Right lobe of liver (tissue), 6 donors: ENCODE results near the gene TMEM171. TPM values are rescaled to one million over a fixed set of nuclear protein-coding genes. Genes with fewer than 3 reads are reported as not detected.

Source experiments
- ATAC-seq, 4 donors: fragments of 200-7000 bp; cut with Tn5 transposase; one replicate each; pipeline ENCODE4 v1.9.1; 2020; ENCODE audit warnings: mild to moderate bottlenecking in 4 of 4, moderate library complexity in 4 of 4
- DNase-seq, 3 donors: peaks; one replicate each; pipeline ENCODE4 v3.0.0-alpha.2; 2020
- H3K27ac ChIP-seq, 3 donors: fragments of 200-600 bp; one replicate each; pipeline ENCODE4 v1.8.0; 2022
- H3K27me3 ChIP-seq, 2 donors: fragments of 200-600 bp; one replicate each; pipeline ENCODE4 v1.8.0; 2022
- H3K36me3 ChIP-seq, 4 donors: fragments of 200-600 bp; sonication (generic) in 1 of 4; one replicate each; pipeline versions ENCODE4 v1.5.1 to v1.8.0; 2017 to 2022; ENCODE audit warnings: control low read depth in 1 of 4
- H3K4me1 ChIP-seq, 4 donors: fragments of 200-600 bp; sonication (generic) in 1 of 4; one replicate each; pipeline versions ENCODE4 v1.5.1 to v1.8.0; 2017 to 2022; ENCODE audit warnings: control low read depth in 1 of 4
- H3K4me3 ChIP-seq, 3 donors: fragments of 200-600 bp; one replicate each; pipeline ENCODE4 v1.8.0; 2022
- H3K9me3 ChIP-seq, 4 donors: fragments of 200-600 bp; sonication (generic) in 1 of 4; one replicate each; pipeline versions ENCODE4 v1.5.1 to v1.8.0; 2017 to 2022; ENCODE audit warnings: control low read depth in 1 of 4
- POLR2A ChIP-seq: fragments of 450-650 bp; IDR thresholded peaks from one replicate; pipeline ENCODE4 v1.6.1; 2017; ENCODE audit warnings: antibody characterized with exemption, mild to moderate bottlenecking
- WGBS: methylation state at CpG from one replicate; pipeline ENCODE4 v1.1.6; 2018; ENCODE audit warnings: low coverage, low lambda C conversion rate; ENCODE audit not compliant: insufficient coverage; ENCODE audit errors: missing lambda C conversion rate; 5-methylcytosine and 5-hydroxymethylcytosine counted together
- intact Hi-C, 2 donors: fragments of 100-400 bp; cut with DNase I; formaldehyde crosslinking; loops; one replicate each; pipeline versions ENCODE4 v1.11.2 to v1.14.1; 2022
- total RNA-seq, 6 experiments: library from RNA; depleted of rRNA in 2 of 6; stranded (reverse); fragments of >200 nt in 2 of 6; fragmentation: NEBNext Ultra II Directional in 3 of 6; extraction: Animal tissue kit (Norgen Biotek cat#: 25700) in 3 of 6; gene quantifications; one replicate each; pipeline versions ENCODE4 v1.1.0 to v1.2.4, GENCODE V29; 2016 to 2023
- TF ChIP-seq, protein P1 (sequence below), 4 donors: fragments of 200-600 bp in 3 of 4; fragments of 450-650 bp in 1 of 4; IDR thresholded peaks; one replicate each; pipeline versions ENCODE4 v1.5.1 to v1.8.0; 2016 to 2022; ENCODE audit warnings: antibody characterized with exemption in 4 of 4, mild to moderate bottlenecking in 2 of 4
- donor health status: DM: no; HTN: yes; CAD: no.
- donor health status: DM: no; HTN: no; CAD: no.
- donor health status: DM: no; HTN: no; CAD: no.
- donor health status: DM: no; HTN: yes; CAD: no.
- donor health status: DM: no; HTN: yes; CAD: no.

Gene TMEM171
- total RNA-seq, 6 experiments from 2014 or later: 0.57 to 3.2 (median 1.6) TPM

DNA sequence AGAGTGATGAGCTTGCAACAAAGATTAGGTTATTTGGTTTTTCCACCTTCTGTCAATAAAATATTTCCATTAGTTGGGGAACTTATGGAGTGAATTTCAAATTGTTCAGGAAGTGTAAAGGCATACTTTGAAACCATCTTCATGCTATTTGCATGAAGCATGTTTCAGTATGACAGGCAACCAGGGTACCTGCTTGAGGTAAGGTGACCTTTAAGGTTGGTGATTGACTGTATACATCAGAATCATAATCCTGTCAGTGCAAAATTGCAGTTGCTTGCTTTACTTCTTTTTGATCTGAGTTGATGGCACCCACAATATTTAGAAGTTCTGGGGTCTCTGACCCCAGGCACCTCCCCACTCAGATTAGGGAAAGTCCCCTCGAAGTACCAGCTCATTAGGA lies 26.0 kb upstream of the TMEM171 start:
- Histone ChIP-seq H3K36me3 (no peaks in the 10 kb centered on the region), H3K4me1 (no peaks in the 10 kb centered on the region), H3K9me3 (peaks cover 0 to 6% (median 0%) of the 10 kb centered on the region in 4 donors), H3K4me3 (no peak overlapping the region), H3K27me3 (no peaks in the 10 kb centered on the region), H3K27ac (no peak overlapping the region)
- intact Hi-C loops: no loop called here
- TF ChIP-seq, protein P1, sequence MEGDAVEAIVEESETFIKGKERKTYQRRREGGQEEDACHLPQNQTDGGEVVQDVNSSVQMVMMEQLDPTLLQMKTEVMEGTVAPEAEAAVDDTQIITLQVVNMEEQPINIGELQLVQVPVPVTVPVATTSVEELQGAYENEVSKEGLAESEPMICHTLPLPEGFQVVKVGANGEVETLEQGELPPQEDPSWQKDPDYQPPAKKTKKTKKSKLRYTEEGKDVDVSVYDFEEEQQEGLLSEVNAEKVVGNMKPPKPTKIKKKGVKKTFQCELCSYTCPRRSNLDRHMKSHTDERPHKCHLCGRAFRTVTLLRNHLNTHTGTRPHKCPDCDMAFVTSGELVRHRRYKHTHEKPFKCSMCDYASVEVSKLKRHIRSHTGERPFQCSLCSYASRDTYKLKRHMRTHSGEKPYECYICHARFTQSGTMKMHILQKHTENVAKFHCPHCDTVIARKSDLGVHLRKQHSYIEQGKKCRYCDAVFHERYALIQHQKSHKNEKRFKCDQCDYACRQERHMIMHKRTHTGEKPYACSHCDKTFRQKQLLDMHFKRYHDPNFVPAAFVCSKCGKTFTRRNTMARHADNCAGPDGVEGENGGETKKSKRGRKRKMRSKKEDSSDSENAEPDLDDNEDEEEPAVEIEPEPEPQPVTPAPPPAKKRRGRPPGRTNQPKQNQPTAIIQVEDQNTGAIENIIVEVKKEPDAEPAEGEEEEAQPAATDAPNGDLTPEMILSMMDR (IDR thresholded peaks at IDR 0.05): no peak
- TF ChIP-seq POLR2A: no peak
- 67% methylated on average over 1 of the region's 1 CpG for WGBS
- no peak for ATAC-seq
- no peak for DNase-seq

DNA sequence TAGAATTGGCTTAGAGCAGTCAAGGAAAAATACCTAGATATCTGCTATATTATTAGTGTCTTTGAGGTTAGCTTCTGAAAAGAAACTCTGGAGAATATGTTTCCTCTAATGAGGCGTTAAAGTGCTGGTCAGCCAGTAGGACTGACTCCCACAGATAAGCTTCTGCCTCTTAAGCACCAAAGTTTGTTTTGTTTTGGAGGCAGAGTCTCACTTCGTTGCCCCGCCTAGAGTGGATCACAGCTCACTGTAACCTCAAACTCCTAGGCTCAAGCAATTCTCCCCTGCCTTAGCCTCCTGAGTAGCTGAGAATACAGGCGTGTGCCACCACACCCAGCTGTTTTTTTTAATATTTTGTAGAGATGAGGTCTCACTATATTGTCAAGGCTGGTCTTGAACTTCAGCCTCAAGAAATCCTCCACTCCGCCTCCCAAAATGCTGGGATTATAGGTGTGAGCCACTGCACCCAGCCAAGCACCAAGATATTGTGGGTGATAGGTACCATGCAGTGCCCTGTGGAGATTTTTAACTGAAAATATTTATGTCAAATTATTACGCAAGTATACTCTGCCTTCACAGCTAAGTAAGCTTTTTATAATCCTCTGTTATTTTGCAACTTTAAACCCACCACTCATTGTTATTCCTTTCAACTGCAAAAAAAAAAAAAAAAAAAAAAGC lies 24.7 kb upstream of the TMEM171 start:
- Histone ChIP-seq H3K4me1 (no peaks in the 10 kb centered on the region), H3K36me3 (no peaks in the 10 kb centered on the region), H3K4me3 (no peak overlapping the region), H3K9me3 (peaks cover 0 to 6% (median 0%) of the 10 kb centered on the region in 4 donors), H3K27me3 (no peaks in the 10 kb centered on the region), H3K27ac (no peak overlapping the region)
- TF ChIP-seq POLR2A: no peak
- TF ChIP-seq, protein P1 (IDR thresholded peaks at IDR 0.05): no peak
- intact Hi-C loops: no loop called here
- 89% methylated on average over 5 of the region's 6 CpGs for WGBS
- ATAC-seq (no peak), DNase-seq (no peak)

DNA sequence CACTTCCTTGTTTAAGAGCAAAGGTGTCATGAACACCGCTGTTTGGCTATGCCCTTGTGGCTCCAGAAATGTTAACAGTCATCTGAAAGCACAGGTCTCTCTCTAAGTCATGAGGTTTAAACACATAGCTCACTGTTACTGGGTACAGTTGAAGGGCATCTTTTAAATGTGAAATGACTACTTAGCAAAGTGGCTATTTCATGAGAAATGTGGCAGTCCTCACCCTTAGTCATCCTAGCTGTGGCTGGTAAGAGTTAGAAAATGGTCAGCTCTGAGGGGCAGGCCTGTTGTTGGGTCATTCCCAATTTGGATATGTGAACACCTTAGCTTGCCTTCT lies 24.2 kb upstream of the TMEM171 start:
- no peak overlapping the region for H3K4me3 ChIP-seq
- H3K27ac ChIP-seq: no peak overlapping the region
- 73% methylated on average over 1 of the region's 1 CpG for WGBS
- intact Hi-C loops: no loop called here
- DNase-seq: no peak
- H3K27me3 ChIP-seq: no peaks in the 10 kb centered on the region
- no peaks in the 10 kb centered on the region for H3K4me1 ChIP-seq
- H3K9me3 ChIP-seq: peaks cover 0 to 6% (median 0%) of the 10 kb centered on the region in 4 donors
- no peak for ATAC-seq
- no peaks in the 10 kb centered on the region for H3K36me3 ChIP-seq
- TF ChIP-seq, protein P1 (IDR thresholded peaks at IDR 0.05): no peak
- TF ChIP-seq POLR2A: no peak

DNA sequence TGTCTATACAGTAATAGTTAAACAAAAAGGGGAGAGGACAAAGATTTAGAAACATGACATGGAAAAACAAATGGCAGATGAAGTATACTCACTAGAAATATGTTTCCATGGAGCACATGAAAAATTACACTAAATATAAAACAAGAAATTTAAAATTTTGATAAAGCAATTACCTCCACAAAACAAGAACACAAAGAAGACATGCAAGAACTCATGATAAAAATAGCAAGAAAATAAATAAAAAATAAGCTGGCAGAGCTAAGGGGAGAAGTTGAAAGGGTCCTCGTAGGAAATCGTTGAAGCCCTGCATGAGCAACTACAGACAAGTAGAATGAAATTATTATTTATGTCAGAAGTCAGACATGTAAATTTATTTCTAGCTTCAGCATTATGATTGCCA lies 22.6 kb upstream of the TMEM171 start:
- no peaks in the 10 kb centered on the region for H3K27me3 ChIP-seq
- H3K4me3 ChIP-seq: no peak overlapping the region
- peaks cover 0 to 6% (median 0%) of the 10 kb centered on the region in 4 donors for H3K9me3 ChIP-seq
- ATAC-seq (no peak), DNase-seq (no peak)
- no peaks in the 10 kb centered on the region for H3K4me1 ChIP-seq
- no peak overlapping the region for H3K27ac ChIP-seq
- 85% methylated on average over 2 of the region's 2 CpGs for WGBS
- H3K36me3 ChIP-seq: no peaks in the 10 kb centered on the region
- TF ChIP-seq POLR2A: no peak
- intact Hi-C loops: no loop called here

DNA sequence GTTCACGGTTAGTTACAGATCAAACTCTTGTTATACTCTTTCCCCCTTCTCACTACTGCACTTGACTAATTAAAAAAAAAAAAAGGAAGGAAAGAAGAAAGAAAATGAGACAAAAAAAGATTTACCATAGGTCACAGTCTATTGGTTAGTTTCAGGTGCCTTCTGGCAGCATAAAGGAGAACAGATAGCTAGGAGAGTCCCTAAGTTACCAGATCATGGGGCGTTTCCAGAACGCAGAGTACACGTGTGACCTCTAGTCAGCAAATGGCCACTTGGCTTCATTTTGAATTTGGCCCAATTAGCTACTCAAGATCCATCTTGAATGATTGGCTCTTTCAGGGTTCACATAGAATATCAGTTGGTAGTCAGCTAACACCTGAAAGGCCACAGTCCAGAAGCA lies 20.3 kb upstream of the TMEM171 start:
- 92% methylated on average over 4 of the region's 4 CpGs for WGBS
- Histone ChIP-seq H3K27ac (no peak overlapping the region), H3K36me3 (no peaks in the 10 kb centered on the region), H3K4me3 (no peak overlapping the region), H3K4me1 (no peaks in the 10 kb centered on the region), H3K27me3 (no peaks in the 10 kb centered on the region), H3K9me3 (peaks cover 0 to 6% (median 0%) of the 10 kb centered on the region in 4 donors)
- TF ChIP-seq POLR2A: no peak
- TF ChIP-seq, protein P1 (IDR thresholded peaks at IDR 0.05): no peak
- DNase-seq (no peak), ATAC-seq (no peak)
- intact Hi-C loops: no loop called here
